ENCODE measurements around the gene SCN4B.

Gene SCN4B

GRCh38 chr11:118174006-118174567 is 21.5 kb upstream of the SCN4B start:
- DNase-seq (ENCODE audit: low spot score) = no peak

GRCh38 chr11:118172356-118172755 is 19.7 kb upstream of the SCN4B start:
- no peak for DNase-seq (ENCODE audit: low spot score)

GRCh38 chr11:118171269-118172062 is 18.8 kb upstream of the SCN4B start:
- DNase-seq (ENCODE audit: low spot score) = peak; percentile 73

- DNase-seq (ENCODE audit: low spot score) = no peak
Observed at GRCh38 chr11:118170882-118171268, 18.3 kb upstream of the SCN4B start.

- no peak for DNase-seq (ENCODE audit: low spot score)
Observed at GRCh38 chr11:118170231-118170630, 17.6 kb upstream of the SCN4B start.

GRCh38 chr11:118169300-118170140 is 16.9 kb upstream of the SCN4B start:
- DNase-seq (ENCODE audit: low spot score) = no peak

GRCh38 chr11:118168751-118169150 is 16.1 kb upstream of the SCN4B start:
- DNase-seq (ENCODE audit: low spot score) = no peak

- DNase-seq (ENCODE audit: low spot score) = no peak
Observed at GRCh38 chr11:118168316-118168715, 15.7 kb upstream of the SCN4B start.

GRCh38 chr11:118167906-118168305 is 15.3 kb upstream of the SCN4B start:
- no peak for DNase-seq (ENCODE audit: low spot score)

GRCh38 chr11:118167253-118167652 is 14.6 kb upstream of the SCN4B start:
- no peak for DNase-seq (ENCODE audit: low spot score)

- no peak for DNase-seq (ENCODE audit: low spot score)
Observed at GRCh38 chr11:118166641-118167040, 14.0 kb upstream of the SCN4B start.

- no peak for DNase-seq (ENCODE audit: low spot score)
Observed at GRCh38 chr11:118164885-118165284, 12.3 kb upstream of the SCN4B start.

- DNase-seq (ENCODE audit: low spot score) = no peak
Observed at GRCh38 chr11:118163494-118163893, 10.9 kb upstream of the SCN4B start.

- no peak for DNase-seq (ENCODE audit: low spot score)
Observed at GRCh38 chr11:118162846-118163245, 10.2 kb upstream of the SCN4B start.

GRCh38 chr11:118161786-118162185 is 9.2 kb upstream of the SCN4B start:
- DNase-seq (ENCODE audit: low spot score) = no peak

GRCh38 chr11:118157186-118157895 is 4.7 kb upstream of the SCN4B start:
- DNase-seq (ENCODE audit: low spot score) = no peak

GRCh38 chr11:118156531-118157185 is 4.0 kb upstream of the SCN4B start:
- no peak for DNase-seq (ENCODE audit: low spot score)

GRCh38 chr11:118155776-118156530 is 3.3 kb upstream of the SCN4B start:
- no peak for DNase-seq (ENCODE audit: low spot score)

- DNase-seq (ENCODE audit: low spot score) = no peak
Observed at GRCh38 chr11:118154641-118155040, 2.0 kb upstream of the SCN4B start.

- no peak for DNase-seq (ENCODE audit: low spot score)
Observed at GRCh38 chr11:118153976-118154375, 1.4 kb upstream of the SCN4B start.

- no peak for DNase-seq (ENCODE audit: low spot score)
Observed at GRCh38 chr11:118153516-118153915, 893 bp upstream of the SCN4B start.
